ENCODE data around the gene GJB5. TPM values are rescaled to one million over a fixed set of nuclear protein-coding genes. Genes with fewer than 3 reads are reported as not detected.

GJB5 gene
- total RNA-seq, 1 donor from 2014 or later, result not detected

DNA sequence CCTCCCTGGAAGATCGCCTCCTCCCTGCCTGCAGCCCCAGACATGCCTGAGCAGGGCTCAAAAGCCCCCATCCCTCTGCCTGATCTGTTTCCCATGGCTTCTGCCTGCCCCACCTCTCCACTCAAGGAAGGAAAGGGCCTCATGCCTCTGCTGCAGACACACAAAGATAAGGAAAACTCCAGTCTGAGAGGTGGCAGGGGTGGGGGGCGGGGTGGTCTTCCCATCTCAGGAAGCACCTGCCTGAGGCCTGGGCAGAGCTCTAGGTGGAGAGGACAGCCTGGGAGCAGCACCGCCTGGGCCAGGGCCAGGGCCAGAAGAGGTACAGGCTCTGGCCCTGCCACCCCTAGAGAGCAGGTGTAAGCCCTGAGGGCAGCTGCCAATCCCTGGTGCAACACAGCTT, 22.1 kb downstream of the GJB5 start:
- no peak for DNase-seq (ENCODE audit: low read depth, low spot score)

DNA sequence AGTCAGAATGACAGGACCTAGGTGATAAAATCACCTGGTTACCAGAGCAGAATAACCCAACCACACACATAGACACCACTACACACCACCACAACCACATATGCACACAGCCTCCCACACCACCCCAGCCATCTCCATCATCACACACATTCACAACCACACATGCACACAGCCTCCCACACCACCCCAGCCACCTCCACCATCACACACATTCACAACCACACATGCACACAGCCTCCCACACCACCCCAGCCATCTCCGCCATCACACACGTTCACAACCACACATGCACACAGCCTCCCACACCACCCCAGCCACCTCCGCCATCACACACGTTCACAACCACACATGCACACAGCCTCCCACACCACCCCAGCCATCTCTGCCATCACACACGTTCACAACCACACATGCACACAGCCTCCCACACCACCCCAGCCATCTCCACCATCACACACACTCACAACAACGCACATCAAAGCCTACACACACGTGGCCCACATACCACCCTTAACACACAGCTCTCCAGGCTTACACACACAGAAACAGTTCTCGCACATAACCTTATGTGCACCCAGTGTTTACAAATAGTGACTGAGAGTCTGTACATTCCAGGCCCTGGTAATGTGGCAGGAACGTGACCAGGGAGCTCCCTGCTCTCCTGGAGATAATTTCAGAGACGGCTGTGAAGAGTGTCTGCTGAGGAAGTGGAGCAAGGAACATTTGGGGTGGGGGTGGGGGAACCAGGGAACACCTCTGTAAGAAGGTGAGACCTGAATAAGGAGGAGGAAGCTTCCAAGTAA, 22.9 kb downstream of the GJB5 start:
- DNase-seq (ENCODE audit: low read depth, low spot score), result no peak

DNA sequence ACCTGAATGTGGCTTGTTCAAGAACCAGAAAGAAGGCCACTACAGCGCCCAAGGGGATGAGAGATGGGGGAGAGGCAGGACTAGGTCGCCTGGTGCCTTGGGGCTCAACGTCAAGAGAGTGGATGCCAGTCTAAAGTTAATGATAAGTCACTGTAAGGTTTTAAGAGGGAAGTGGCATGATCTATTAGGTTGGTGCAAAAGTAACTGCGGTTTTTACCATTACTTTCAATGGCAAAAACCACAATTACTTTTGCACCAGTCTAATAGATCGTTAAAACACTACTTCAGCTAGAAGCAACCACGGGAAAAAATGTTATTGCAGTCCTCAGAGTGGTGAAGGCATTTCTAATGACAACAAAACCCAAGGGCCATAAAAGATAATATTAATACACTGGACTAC, 23.5 kb downstream of the GJB5 start:
- DNase-seq (ENCODE audit: low read depth, low spot score), result no peak

DNA sequence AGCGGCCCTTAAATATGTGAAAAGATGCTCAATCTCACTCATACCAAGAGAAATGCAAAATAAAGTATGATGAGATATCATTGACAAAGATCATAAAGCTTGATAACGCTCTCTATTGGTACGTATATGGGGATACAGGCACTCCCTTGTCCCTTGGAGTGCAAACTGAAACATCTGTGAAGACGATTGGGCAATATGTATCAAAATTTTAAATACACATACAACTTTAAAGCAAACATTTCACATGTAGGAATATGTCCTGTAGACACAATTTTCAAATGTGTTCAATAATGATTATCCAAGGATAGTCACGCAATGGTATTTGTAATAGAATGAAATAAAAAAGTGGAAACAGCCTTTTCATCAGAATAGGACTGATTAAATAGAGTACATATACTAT, 24.2 kb downstream of the GJB5 start:
- no peak for DNase-seq (ENCODE audit: low read depth, low spot score)

DNA sequence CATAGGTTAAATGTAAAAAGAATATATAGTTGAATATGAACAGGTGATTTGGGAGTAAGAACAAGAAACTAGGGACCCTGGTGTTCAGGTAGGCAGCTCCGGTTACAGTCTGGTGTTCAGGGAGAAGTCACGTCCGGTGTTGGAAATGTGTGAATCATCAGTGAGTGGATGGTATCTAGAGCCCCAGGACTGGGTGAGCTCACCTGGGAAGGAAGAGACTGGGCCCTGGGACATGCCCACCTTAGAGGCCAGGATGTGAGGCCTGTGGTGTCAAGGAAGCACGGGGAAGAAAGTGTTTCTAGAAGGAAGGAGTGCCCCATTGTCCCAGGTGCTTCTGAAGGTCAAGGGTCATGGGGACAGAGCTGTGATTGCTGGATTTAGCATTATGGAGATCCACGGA, 24.7 kb downstream of the GJB5 start:
- DNase-seq (ENCODE audit: low read depth, low spot score), result no peak

DNA sequence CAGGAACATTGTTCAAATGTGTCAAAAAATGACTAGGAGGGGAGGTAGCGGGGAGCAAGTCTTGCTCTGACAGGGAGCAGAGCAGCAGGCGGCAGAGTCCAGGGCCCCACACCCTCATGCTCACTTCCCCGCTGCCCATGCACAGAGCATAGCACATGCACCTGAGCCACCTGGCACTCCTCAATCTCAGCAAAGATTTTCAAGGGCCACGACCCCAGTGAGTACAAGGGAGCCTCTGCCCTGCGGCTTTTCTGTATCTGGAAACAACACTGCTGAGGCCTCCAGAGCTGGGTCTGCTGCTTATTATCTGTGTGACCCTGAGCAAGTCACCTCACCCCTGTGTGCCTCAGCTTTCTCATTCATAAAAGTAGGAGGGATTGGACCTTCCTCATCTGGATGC, 25.1 kb downstream of the GJB5 start:
- no peak for DNase-seq (ENCODE audit: low read depth, low spot score)

DNA sequence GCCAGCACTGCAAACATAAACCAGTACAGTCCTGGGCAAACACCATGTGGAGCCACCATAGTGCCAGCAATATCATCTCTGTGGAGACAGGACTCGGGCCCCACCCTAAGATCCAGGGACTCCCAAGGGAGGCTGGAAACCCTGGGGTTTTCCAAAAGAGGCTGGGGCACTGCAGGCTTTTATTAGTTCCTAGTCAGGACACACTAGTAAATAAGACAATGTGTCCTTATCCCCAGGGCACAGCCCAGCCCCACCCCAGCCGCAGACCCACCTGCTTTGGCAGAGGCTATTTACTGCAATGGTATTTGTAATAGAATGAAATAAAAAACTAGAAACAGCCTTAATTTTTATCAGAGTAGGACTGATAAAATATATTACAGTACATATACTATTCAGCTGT, 25.7 kb downstream of the GJB5 start:
- no peak for DNase-seq (ENCODE audit: low read depth, low spot score)

DNA sequence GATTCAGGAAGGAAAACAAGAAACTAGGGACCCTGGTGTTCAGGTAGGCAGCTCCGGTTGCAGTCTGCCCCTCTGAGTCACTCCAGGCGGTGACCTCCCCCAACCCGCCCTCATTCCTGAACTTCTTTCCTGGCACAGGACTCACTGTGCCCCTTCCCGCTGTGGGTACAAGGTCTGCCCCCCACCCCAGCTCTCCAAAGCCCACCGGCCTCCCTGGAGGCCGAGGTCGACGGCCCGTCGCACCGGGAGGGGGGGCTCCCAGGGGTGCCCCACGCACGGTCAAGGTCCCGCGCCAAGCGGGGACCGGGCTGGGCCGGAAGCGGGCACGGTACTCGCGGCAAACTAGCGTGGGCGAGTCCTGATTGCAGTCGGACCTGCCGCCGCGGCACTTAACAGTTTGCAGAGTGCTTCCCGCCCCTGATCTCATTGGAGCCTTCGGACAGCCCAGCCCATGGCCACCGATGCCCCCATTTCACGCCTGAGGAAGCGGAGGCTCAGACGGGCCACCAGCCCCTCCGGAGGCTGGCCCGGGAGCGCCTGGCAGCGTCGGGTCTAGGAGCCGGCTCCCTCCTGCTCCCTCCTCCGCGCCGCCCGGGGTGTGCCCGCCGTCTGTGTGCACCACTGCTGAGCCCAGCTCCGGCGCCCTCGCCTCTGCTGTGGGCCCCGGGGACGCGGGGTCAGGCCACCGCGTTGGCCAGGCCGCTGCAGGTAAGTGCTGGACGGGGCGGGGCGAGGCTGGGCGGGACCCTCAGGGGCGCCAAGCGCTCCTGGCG, 26.4 kb downstream of the GJB5 start, which contains the start of gene GJB3:
Gene GJB3, plus strand, starts transcription at position 144 of the 773 bp plus-strand sequence. CDS start 3,549 bp downstream, outside the sequence.
- no peak for DNase-seq (ENCODE audit: low read depth, low spot score)

DNA sequence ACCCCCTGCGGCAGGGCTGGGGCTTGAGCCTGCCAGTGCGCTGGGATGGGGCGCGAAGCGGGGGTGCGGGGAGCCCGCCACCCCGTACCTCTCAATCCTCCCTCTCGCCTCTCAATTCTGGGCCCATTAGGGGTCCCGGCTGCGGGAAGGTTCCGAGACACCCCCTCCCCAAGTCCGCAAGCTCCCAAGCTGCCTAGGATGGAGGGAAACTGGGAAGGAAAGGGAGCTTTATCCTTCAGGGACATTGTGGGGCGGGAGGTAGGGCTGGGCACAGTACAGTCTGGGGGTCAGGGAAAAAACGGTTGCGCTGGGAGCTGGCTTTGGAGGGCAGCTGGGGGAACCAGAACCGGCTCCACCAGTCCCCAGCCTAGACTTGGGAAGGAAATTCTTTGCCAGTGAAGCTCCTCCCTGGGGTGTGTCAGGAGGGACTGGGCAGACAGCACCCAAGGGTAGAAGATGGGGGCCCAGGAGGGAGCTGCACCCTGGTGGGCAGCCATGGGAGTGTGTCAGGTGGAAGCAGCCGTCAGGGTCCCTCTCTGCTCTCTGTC, 27.1 kb downstream of the GJB5 start:
- no peak for DNase-seq (ENCODE audit: low read depth, low spot score)

DNA sequence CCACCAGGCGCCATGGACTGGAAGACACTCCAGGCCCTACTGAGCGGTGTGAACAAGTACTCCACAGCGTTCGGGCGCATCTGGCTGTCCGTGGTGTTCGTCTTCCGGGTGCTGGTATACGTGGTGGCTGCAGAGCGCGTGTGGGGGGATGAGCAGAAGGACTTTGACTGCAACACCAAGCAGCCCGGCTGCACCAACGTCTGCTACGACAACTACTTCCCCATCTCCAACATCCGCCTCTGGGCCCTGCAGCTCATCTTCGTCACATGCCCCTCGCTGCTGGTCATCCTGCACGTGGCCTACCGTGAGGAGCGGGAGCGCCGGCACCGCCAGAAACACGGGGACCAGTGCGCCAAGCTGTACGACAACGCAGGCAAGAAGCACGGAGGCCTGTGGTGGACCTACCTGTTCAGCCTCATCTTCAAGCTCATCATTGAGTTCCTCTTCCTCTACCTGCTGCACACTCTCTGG, 29.9 kb downstream of the GJB5 start:
- DNase-seq (ENCODE audit: low read depth, low spot score), result no peak

DNA sequence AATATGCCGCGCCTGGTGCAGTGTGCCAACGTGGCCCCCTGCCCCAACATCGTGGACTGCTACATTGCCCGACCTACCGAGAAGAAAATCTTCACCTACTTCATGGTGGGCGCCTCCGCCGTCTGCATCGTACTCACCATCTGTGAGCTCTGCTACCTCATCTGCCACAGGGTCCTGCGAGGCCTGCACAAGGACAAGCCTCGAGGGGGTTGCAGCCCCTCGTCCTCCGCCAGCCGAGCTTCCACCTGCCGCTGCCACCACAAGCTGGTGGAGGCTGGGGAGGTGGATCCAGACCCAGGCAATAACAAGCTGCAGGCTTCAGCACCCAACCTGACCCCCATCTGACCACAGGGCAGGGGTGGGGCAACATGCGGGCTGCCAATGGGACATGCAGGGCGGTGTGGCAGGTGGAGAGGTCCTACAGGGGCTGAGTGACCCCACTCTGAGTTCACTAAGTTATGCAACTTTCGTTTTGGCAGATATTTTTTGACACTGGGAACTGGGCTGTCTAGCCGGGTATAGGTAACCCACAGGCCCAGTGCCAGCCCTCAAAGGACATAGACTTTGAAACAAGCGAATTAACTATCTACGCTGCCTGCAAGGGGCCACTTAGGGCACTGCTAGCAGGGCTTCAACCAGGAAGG, 30.5 kb downstream of the GJB5 start:
- DNase-seq (ENCODE audit: low read depth, low spot score), result no peak

DNA sequence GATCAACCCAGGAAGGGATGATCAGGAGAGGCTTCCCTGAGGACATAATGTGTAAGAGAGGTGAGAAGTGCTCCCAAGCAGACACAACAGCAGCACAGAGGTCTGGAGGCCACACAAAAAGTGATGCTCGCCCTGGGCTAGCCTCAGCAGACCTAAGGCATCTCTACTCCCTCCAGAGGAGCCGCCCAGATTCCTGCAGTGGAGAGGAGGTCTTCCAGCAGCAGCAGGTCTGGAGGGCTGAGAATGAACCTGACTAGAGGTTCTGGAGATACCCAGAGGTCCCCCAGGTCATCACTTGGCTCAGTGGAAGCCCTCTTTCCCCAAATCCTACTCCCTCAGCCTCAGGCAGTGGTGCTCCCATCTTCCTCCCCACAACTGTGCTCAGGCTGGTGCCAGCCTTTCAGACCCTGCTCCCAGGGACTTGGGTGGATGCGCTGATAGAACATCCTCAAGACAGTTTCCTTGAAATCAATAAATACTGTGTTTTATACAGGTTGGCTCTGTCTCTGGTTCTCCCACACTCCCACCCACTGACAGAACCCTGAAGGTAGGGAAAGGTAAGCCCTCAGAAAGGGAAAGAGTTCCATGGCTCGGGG, 31.1 kb downstream of the GJB5 start:
- DNase-seq (ENCODE audit: low read depth, low spot score), result no peak

DNA sequence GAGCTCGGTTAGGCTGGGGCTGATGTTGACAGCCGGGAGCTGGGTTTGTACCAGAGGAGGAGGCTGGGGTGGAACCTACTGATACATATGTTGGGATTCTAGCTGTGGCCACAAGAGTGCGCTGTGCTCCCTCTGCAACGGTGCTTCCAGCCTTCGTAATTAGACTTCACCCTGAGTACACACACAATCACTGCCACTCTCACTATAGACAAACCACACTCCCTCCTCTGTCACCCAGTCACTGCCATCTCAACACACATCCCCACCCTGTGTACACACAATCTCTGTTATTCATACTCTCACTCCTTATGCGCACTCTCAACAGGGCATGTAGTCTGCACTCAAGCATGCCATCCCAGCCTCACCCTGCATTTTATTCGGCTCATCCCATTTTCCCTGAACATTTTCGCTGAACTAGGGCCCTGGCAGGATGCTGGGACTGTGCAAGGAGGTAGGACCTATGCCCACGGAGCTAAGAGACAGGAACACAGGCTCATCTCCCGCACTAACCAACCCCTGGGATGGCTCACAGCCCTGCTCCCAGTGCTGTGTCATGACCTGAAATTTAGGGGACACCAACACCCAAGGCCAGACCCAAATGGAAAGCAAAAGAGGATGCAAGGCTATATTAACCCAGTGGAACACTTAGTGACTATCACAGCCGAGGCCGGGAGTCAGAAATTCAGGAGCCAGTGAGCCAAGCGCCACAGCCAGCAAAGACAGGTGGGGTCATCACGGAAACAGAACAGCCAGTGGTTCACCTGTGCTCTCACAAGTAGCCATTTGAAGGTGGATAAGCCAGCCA, 31.9 kb downstream of the GJB5 start:
- DNase-seq (ENCODE audit: low read depth, low spot score), result peak; percentile 32

DNA sequence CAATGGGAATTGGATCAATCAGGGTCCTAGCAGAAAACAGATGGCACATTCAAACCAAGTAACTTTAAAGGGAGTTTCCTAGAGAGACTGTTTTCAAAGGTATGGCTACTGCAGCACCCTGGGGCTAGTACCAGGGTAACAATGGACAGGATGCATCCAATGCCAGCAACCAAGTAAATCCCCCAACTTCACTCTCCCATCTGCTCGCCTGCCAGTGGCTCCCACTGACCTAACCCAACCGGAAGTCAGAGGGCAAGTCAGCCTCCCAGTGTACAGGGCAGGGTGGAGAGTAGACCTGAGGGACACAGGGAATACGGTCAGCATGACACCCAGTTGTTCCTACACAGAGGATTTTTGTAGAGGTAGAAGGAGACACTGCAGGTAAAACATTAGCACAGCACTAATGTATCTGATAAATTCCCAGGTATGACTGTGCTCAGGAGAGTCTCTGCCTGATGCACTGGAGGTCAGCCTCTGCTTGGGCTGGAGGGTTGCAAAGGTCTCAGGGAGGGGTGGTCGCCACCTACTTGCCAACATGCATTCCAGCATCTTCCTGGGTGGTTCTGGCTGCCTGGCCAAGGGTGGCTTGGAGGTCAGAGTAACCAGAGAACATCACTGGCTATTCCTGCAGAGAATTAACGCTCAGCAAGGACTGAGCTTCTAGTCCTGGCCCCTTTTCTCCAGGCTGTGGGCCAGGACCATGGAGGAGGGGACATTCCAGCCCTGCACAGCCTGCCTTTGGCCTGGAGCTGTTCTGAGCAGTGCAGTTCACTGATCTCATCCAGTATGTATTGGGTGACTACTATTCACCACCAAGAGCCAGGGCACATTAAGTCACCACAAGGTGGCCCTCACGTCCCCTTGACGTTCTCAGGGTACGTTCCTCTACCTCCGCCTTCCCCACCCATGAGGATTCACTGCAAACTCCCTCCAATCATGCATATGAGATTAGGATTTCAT, 32.9 kb downstream of the GJB5 start:
- peak; percentile 4 for DNase-seq (ENCODE audit: low read depth, low spot score)

DNA sequence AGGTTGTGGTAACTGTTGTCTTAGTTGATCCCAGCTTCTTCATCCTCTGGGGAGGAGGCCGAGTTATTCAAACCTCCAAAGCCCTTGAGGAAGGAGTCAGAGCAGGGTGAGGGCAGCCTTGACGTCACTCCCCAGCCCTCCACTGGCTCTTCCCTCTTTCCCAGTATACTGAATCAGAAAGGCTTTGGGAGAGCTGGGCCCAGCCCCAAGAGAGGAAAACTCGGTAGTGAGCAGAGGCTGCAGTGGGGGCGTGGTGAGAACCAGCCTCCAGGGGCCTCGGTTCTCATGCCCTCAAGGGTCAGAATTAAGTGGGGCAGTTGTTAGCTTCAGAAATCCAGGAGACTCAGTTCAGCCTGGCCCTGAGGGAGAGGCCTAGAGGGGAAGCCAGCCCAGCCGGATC, 36.1 kb downstream of the GJB5 start:
- no peak for DNase-seq (ENCODE audit: low read depth, low spot score)

DNA sequence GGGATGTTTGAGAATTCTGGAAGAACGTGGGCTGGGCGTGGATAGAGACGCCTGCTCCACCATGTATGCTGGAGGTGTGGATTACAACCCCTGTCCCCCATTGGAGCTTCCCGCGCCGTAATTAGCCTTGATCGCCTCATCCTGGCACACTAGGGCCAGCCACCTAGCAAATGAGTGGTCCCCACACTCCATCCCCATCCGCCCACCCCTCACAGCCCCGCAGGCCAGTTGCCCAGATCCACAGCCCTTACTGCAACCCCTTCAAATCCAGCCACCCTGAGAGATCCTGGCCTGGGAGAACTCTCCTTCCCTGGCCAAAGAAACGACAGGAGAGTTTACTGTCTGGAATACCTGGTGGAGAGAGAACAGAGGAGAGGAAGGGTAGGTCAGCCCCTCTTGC, 37.6 kb downstream of the GJB5 start:
- DNase-seq (ENCODE audit: low read depth, low spot score), result no peak

DNA sequence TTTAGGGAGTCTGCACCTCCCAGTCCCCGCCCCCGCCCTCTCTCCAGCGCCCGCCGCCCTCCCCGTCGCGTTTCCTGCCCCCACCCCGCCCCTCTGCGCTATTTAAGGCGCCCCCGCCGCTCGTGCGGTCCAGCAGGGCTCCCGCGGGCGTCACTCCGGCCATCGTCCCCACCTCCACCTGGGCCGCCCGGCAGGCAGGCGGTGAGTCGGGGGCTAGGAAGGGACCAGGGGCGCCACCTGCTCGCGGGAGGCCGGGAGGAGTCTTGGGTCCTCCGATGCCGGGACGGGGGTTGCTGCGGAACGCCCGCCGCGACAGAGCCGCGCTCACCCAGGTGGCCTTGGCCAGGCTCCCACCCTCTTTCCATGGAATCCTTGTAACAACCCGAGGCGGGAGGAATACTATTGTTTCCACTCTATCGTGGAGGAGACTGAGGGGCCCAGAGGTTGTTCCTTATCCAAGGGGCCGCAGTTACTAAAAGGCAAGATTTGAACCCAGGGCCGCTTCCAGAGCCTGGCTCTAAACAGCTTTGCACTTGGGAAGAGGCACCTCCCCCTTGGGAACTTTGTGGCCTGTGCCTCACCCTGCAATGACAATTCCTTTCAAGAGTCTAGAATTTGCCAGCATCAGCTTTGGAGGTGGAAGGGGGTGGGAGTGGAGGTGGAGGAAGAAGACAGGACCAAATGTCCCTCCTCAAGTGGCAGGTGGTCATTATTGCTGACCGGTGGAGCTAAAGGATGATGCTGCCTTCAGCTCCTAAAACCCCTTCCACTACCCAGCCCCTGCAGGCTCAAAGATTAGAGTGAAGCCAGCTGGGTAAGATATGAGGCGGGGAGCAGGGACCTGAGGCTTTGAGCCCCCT, 38.3 kb downstream of the GJB5 start, which contains the start of gene GJA4:
Gene GJA4, plus strand, starts transcription at position 132 of the 860 bp plus-strand sequence. CDS start 1,215 bp downstream, outside the sequence.
- no peak for DNase-seq (ENCODE audit: low read depth, low spot score)

Data from pulmonary artery endothelial cell (primary cell).